T1000 (cell line): ENCODE results near the gene EEF1AKMT4.

Experiments used
- DNase-seq: peaks from one replicate; lab custom pipeline; 2025; ENCODE audit warnings: mixed read lengths; lab: John Stamatoyannopoulos, UW

The EEF1AKMT4 gene

DNA sequence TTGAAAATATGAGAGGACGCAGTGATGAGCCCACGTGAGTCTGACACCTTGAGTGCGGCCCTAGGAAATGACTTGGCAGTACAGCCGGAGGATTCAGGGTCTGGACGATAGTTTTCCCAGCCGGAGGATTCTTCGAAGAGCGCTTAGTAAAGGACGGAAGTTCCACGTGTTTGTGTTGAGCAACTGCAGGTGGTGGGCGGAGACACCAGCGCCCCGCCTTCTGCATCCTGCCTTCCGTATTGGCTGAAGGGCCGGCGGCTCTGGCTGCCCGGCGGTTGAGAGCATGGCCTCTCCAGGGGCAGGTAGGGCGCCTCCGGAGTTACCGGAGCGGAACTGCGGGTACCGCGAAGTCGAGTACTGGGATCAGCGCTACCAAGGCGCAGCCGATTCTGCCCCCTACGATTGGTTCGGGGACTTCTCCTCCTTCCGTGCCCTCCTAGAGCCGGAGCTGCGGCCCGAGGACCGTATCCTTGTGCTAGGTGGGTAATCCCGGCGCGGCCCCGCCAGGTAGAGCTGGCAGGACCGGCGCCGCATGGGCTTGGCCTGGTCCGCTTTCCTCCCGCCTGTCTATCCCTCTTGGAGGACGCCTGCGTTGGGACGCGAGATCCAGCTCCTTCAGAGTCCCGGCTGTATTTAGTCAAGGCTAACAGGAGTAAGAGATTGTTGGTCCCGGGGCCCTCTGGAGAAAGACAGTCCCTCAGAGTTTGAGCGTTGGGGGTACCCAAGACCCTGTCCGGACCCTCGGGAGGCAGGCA lies at the start of gene EEF1AKMT4:
EEF1AKMT4 (plus strand) TSS at position 261 of the 755 bp plus-strand sequence; CDS start at position 284, 23 bp downstream.
- peak; percentile 94 for DNase-seq

DNA sequence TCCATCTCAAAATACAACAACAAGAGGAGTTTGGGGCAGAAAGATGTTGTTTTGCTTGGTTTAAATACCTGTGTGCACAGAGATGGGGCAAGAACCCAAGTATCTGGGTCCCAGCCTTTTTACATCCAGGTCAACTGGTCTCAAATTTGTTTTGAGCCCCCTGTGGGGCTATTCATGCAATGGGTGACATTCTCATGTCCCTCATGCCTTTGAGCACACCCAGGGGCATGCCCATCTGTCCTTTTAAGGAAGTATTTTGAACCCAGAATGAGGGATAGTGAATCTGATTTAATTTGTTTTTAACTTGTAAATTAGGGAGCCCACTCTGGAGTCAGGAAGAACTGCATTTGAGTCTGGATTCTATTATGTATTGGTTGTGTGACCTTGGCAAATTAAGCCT lies 48.6 kb upstream of the EEF1AKMT4 start:
- DNase-seq: no peak

GRCh38 chr3:184203526-184203925 lies 45.9 kb upstream of the EEF1AKMT4 start:
- no peak for DNase-seq

DNA sequence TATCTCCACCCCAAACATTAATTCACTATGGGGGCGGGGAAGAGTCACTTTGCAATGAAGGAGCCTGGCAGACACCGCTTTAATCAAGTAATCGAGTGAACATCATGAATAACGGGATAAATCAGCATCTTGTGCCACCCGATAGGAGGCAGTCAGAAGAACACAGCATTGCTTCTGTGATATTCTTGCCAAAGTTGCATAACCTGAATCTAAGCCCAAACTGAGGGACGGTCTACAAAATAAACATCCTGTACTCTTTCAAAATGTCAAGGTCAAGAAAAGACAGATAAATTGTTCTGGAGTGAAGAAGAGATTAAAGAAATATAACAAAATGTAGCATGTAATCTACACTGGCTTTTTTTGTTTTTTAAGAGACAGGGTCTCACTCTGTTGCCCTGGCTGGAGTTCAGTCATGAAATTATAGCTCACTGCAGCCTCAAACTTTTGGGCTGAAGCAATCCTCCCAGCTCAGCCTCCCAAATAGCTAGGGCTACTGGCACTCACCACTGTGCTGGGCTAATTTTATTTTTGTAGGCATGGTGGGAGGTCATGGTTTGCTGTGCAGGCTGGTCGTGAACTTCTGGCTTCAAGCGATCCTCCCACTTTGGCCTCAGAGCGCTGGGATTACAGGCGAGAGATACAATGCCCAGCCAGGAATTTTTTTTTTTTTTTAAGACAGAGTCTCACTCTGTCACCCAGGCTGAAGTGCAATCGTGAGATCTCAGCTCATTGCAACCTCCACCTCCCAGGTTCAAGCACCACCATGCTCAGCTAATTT lies 40.1 kb upstream of the EEF1AKMT4 start:
- DNase-seq: no peak

GRCh38 chr3:184211297-184211696 lies 38.2 kb upstream of the EEF1AKMT4 start:
- DNase-seq: no peak

- DNase-seq: no peak
These were observed 37.8 kb upstream of the EEF1AKMT4 start for GRCh38 chr3:184211718-184212117.

GRCh38 chr3:184218814-184219213 lies 30.7 kb upstream of the EEF1AKMT4 start:
- DNase-seq: no peak

- no peak for DNase-seq
These were observed 27.0 kb upstream of the EEF1AKMT4 start for GRCh38 chr3:184222521-184222920.

- DNase-seq: no peak
These were observed 25.5 kb upstream of the EEF1AKMT4 start for GRCh38 chr3:184223946-184224345.

DNA sequence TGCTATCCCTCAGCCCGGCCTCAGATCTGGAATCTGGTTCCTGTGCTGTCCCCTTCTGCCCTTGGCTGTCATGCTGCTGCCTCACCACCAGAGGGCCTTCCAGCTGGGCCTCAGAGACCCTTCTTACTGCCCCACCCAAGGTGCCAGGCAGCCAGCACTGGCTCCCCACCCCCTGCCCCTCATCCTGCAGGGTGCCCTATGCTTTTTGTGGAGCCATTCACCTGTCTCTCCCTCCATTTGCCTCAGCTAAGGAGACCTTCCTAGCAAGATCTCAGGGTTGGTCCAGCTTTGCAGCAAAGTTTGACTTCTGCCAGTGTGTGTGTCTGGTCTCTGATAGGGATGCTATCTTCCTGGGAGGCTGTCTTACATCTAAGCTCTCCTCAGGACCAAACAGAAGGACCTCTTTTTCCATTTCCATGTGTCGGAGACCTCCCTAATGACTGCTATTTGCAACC lies 22.0 kb upstream of the EEF1AKMT4 start:
- DNase-seq: no peak

DNA sequence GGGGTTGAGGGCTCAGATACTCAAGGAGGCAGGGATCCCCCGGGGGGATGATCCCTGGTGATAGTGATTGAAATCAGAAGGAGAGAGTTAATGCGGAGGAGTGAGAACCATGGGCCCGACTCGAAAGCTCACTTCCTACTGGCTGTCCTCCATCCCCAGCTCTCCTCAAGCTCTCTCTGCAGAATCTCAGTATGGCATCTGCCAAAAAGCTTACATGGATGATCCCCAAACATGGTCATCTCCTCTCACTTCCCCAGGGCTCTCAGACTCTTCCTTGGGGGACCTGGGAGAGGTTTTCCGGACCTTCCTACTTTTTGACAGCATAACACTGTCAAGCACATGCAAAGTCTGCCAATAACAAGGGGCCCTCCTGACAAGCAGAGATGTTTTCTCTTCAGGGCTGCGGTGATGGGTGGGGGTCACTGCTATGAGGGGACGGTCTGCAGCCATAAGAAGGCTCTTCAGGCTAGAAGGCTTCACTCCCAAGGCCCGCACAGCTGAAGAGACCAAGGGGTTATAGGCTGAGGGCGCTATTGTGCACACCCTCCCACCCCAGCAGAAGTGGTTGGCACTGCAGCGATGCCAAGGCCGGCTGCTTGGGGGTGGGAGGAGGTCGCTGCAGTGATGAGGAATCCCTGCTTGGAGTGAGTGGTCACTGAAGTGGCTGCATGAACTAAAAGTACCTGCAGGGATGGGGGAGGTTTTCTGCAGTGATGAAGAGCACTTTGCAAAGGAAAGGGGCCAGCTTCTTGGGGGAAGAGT lies 20.9 kb upstream of the EEF1AKMT4 start:
- no peak for DNase-seq

GRCh38 chr3:184229394-184230080 lies 19.9 kb upstream of the EEF1AKMT4 start, which contains the start of gene VWA5B2:
Gene VWA5B2 (plus strand): TSS chr3:184229585. CDS start chr3:184230529, 944 bp downstream.
- peak; percentile 56 for DNase-seq

DNA sequence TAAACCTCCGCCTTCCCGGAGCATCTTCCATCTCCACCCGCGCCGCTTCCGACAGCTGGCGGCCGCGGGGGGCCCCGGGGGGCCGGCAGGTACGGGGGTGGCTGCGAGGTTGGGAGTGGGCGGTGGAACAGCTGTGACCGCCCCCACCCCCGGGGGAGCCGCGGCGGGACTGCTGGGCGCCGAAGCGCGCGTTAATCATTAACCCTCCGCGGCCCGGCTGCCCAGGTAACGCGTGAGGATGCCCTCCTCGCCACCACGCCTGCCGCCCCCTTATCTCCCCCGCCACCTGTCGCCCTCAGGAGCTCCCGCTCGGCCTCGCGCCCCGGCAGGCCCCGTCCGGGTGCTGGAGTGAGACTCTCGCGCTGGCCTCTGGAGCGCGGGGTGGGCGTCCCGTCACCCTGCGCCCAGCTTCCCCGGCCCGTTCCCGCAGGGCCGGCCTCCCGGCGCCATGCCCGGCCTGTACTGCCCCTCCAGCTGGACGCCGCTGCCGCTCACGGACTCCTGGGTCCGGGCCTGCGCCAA lies 19.3 kb upstream of the EEF1AKMT4 start:
- no peak for DNase-seq

- no peak for DNase-seq
These were observed 18.6 kb upstream of the EEF1AKMT4 start for GRCh38 chr3:184230603-184231528.

DNA sequence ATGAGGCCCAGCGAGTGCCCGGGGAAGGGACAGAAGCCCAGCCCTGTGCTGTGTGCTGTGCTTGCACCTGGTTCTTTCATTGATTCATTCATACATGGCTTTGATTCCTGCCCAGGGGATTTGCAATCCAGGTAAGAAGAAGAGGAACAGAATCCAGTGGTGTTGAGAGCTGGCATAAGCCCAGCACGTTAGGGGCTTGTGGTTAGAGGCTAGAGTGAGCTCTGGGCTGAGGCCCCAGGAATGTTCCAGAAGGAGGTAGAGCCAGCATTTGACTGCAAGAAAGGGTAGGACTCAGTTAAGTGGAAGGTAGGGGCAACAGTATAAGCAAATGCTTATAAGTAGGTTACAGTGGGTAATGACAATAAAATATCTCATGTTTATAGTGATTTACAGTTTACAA lies 17.8 kb upstream of the EEF1AKMT4 start:
- no peak for DNase-seq

DNA sequence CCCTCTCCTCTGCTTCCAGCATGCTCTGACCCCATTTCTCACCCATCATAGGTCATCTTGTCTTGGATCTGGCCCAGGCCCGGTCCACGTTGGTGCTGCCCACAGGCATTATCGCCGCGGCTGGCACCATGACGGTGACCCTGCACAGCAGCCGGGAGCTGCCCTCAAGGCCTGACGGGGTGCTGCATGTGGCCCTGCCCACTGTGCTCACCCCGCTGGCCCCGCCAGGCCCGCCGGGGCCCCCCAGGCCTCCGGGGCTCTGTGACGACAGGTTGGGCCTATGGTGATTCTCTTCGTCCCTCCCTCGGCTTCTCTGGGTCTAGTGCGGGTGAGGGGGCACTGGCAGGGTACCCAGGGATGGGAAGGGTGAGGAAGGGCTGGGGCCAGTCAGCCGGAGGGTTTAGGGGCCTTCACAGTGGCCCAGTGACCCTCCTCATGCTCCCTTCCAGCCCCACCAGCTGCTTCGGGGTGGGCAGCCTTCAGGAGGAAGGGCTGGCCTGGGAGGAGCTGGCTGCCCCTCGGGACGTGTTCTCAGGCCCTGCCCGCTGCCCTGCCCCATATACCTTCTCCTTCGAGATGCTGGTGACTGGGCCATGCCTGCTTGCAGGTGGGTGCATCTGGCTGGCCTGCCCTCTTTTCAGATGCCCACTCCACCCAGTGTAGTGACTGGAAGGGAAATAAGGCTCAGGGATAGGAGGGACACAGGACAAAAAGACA lies 16.2 kb upstream of the EEF1AKMT4 start:
- no peak for DNase-seq

- peak; percentile 62 for DNase-seq
These were observed 15.2 kb upstream of the EEF1AKMT4 start for GRCh38 chr3:184234224-184234623.

DNA sequence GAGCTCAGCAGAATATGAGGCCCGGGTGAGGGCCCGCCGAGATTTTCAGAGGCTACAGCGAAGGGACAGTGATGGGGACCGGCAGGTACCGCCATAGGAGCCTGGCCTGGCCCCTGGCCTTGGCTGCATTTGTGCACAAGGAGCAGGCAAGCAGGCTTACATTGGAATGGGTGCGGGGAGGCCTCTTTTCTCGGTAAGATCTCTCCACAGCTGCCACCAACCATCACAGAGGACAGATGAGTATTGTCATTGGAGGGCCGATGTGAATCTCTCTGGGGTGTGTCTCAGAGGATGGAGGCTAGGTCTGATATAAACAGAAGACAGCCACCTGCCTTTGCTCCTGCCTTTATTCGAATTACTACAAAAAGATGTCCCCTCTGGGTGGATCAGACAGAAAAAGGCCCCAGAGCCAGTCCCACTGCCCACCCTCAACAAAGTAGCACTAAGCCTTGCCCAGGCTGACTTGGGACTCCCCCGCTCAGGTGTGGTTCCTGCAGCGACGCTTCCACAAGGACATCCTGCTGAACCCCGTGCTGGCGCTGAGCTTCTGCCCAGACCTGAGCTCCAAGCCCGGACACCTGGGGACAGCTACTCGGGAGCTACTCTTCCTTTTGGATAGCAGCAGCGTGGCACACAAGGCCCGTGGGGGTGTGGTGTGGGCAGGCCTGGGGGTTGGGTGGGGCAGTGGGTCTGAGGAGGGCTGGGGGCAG lies 14.6 kb upstream of the EEF1AKMT4 start:
- no peak for DNase-seq
